HCT116 (cell line): ENCODE data around the gene PLD3.

Source experiments
- JUND ChIP-seq: IDR thresholded peaks from 2 replicates; pipeline ENCODE4 v1.6.1; 2012
- POLR2A ChIP-seq: IDR thresholded peaks from 2 replicates; pipeline ENCODE4 v1.7.0; 2011; ENCODE audit warnings: borderline replicate concordance; ENCODE audit not compliant: insufficient read depth, insufficient read length; ENCODE audit errors: extremely low read depth
- POLR2AphosphoS5 ChIP-seq: IDR thresholded peaks from 2 replicates; pipeline ENCODE4 v1.6.1; 2011; ENCODE audit warnings: mild to moderate bottlenecking, low read depth, low read length, moderate library complexity
- SIN3A ChIP-seq: IDR thresholded peaks from 2 replicates; pipeline ENCODE4 v1.6.1; 2012; ENCODE audit warnings: low read depth
- TF ChIP-seq, protein P1 (sequence below), 3 experiments: fragments of 200-600 bp in 1 of 3; sonication (generic) in 1 of 3; IDR thresholded peaks in 2 of 3; conservative IDR thresholded peaks in 1 of 3; 2 replicates each; pipeline ENCODE4 v1.5.1; 2012 to 2017; ENCODE audit warnings: low read depth in 2 of 3, low read length in 2 of 3, antibody characterized with exemption in 1 of 3, borderline replicate concordance in 1 of 3, control low read depth in 1 of 3, mild to moderate bottlenecking in 1 of 3, mixed read lengths in 1 of 3, mixed run types in 1 of 3, moderate library complexity in 1 of 3; ENCODE audit not compliant: insufficient read depth in 1 of 3
- TF ChIP-seq, protein P2 (sequence below): IDR thresholded peaks from 2 replicates; pipeline ENCODE4 v1.6.1; 2012

DNA sequence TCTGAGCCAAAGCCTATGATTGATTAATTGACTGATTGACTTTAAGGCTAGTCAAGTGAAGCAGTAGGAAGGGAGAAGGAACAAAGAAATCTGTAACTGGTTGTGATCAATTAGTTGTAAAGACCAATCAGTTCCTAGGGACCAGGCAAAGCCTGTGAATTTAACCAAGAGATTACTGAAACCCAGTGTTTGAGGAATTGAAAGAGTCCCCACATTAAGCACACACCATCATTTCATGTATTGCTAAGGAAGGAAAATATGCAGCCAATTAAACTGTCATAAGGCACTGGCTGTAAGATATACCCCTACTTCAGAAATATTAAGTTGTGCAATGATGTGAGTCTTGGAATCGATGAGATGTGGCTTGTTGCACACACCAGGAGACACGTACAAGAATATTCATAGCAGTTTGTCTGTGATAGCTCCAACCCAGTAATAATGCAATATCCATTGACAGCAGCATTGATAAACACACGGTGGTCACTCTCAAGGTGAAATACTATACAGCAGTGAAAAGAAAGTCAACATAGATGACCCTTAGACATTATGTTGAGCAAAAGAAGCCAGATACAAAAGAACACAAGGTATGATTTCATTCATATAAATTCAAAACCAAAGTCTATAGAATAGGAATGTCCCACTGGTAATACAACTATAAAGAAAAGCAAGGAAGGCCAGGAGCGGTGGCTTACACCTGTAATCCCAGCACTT is 9.3 kb upstream of the PLD3 start:
- TF ChIP-seq POLR2A (no peak), JUND (no peak), SIN3A (no peak), POLR2AphosphoS5 (no peak)
- TF ChIP-seq, protein P1, sequence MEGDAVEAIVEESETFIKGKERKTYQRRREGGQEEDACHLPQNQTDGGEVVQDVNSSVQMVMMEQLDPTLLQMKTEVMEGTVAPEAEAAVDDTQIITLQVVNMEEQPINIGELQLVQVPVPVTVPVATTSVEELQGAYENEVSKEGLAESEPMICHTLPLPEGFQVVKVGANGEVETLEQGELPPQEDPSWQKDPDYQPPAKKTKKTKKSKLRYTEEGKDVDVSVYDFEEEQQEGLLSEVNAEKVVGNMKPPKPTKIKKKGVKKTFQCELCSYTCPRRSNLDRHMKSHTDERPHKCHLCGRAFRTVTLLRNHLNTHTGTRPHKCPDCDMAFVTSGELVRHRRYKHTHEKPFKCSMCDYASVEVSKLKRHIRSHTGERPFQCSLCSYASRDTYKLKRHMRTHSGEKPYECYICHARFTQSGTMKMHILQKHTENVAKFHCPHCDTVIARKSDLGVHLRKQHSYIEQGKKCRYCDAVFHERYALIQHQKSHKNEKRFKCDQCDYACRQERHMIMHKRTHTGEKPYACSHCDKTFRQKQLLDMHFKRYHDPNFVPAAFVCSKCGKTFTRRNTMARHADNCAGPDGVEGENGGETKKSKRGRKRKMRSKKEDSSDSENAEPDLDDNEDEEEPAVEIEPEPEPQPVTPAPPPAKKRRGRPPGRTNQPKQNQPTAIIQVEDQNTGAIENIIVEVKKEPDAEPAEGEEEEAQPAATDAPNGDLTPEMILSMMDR (IDR thresholded peaks at IDR 0.05 in 2 of 3, conservative IDR thresholded peaks at IDR 0.05 in 1 of 3; ENCODE audit: borderline replicate concordance in 1 of 3, insufficient read depth in 1 of 3, low read depth in 2 of 3, low read length in 2 of 3): no peak
- TF ChIP-seq, protein P2, sequence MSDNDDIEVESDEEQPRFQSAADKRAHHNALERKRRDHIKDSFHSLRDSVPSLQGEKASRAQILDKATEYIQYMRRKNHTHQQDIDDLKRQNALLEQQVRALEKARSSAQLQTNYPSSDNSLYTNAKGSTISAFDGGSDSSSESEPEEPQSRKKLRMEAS: no peak
